ENCODE results near the gene GORASP1. TPM values are rescaled to one million over a fixed set of nuclear protein-coding genes. Genes with fewer than 3 reads are reported as not detected.
"Not testable (repeated sequence)": the region's sequence is repeated elsewhere in the genome, so short reads cannot be mapped to it uniquely, and the experiment has no call there.

The GORASP1 gene
- polyA plus RNA-seq, 3 donors: 23.2 to 105 (median 31.2) TPM

- no peak for TF ChIP-seq CTCF (IDR thresholded peaks at IDR 0.05)
- no peak overlapping the region for H3K4me3 ChIP-seq (replicated peaks in 1 of 3; ENCODE audit: low read depth in 2 of 3, low read length in 3 of 3)
- H3K27ac ChIP-seq (ENCODE audit: low read depth in 1 of 2, low read length in 2 of 2): no peak overlapping the region
- Mint-ChIP-seq H3K27me3 (ENCODE audit: low read depth in 3 of 3) (no peaks in the 10 kb centered on the region), H3K4me1 (peaks cover 4% of the 10 kb centered on the region), H3K27ac (no peak overlapping the region), H3K4me3 (no peak overlapping the region), H3K9me3 (peaks cover 0 to 3% (median 0%) of the 10 kb centered on the region in 7 donors), H3K36me3 (peaks cover 25 to 27% of the 10 kb centered on the region in 2 donors)
- no peaks in the 10 kb centered on the region for H3K27me3 ChIP-seq (ENCODE audit: control insufficient read depth in 2 of 2, insufficient read depth in 2 of 2, low read length in 2 of 2)
- H3K4me1 ChIP-seq (ENCODE audit: control insufficient read depth in 1 of 2, insufficient read depth in 2 of 2, low read length in 2 of 2): no peaks in the 10 kb centered on the region
- peaks cover 41% of the 10 kb centered on the region for H3K79me2 ChIP-seq (ENCODE audit: insufficient read depth, low read length)
- peaks cover 17 to 33% of the 10 kb centered on the region in 2 donors for H3K36me3 ChIP-seq (replicated peaks in 1 of 2; ENCODE audit: control insufficient read depth in 1 of 2, insufficient read depth in 2 of 2, low read length in 2 of 2)
- H2AFZ ChIP-seq (ENCODE audit: insufficient read depth, low read depth, low read length, poor library complexity, severe bottlenecking): no peak overlapping the region
- no peak overlapping the region for H3K4me2 ChIP-seq (replicated peaks; ENCODE audit: extremely low read depth, low read length, poor library complexity, severe bottlenecking)
- no peak overlapping the region for H3K9ac ChIP-seq (ENCODE audit: insufficient read depth, low read length, poor library complexity, severe bottlenecking)
- H3K9me3 ChIP-seq (replicated peaks in 1 of 2; ENCODE audit: control insufficient read depth in 1 of 2, insufficient read depth in 1 of 2, low read length in 2 of 2): no peaks in the 10 kb centered on the region
- H4K20me1 ChIP-seq (ENCODE audit: insufficient read depth, low read length): peaks cover 55% of the 10 kb centered on the region
- WGBS (ENCODE audit: insufficient coverage): 100% methylated on average over 1 of the region's 1 CpG
- intact Hi-C loops (cut with micrococcal nuclease): no loop called here
- no peak for DNase-seq
Observed at GRCh38 chr3:39062180-39062579, 45.2 kb downstream of the GORASP1 start.

- H3K27me3 Mint-ChIP-seq (ENCODE audit: low read depth in 3 of 3); H3K9me3 Mint-ChIP-seq; H2AFZ ChIP-seq (ENCODE audit: insufficient read depth, low read depth, low read length, poor library complexity, severe bottlenecking); DNase-seq; H3K4me2 ChIP-seq (replicated peaks; ENCODE audit: extremely low read depth, low read length, poor library complexity, severe bottlenecking); intact Hi-C loops (cut with micrococcal nuclease); H3K9me3 ChIP-seq (replicated peaks in 1 of 2; ENCODE audit: control insufficient read depth in 1 of 2, insufficient read depth in 1 of 2, low read length in 2 of 2); H3K27ac Mint-ChIP-seq; H3K4me3 ChIP-seq (replicated peaks in 1 of 3; ENCODE audit: low read depth in 2 of 3, low read length in 3 of 3); H3K27ac ChIP-seq (ENCODE audit: low read depth in 1 of 2, low read length in 2 of 2); H3K27me3 ChIP-seq (ENCODE audit: control insufficient read depth in 2 of 2, insufficient read depth in 2 of 2, low read length in 2 of 2); H3K4me1 ChIP-seq (ENCODE audit: control insufficient read depth in 1 of 2, insufficient read depth in 2 of 2, low read length in 2 of 2); H3K9ac ChIP-seq (ENCODE audit: insufficient read depth, low read length, poor library complexity, severe bottlenecking); H3K4me3 Mint-ChIP-seq: not testable (repeated sequence)
- WGBS (ENCODE audit: insufficient coverage): no CpG with 5 or more reads among the region's 2 CpGs
- H4K20me1 ChIP-seq (ENCODE audit: insufficient read depth, low read length): peaks cover 64% of the 10 kb centered on the region
- H3K4me1 Mint-ChIP-seq: peaks cover 11% of the 10 kb centered on the region
- H3K36me3 Mint-ChIP-seq: peaks cover 17% of the 10 kb centered on the region in 2 donors
- H3K36me3 ChIP-seq (replicated peaks in 1 of 2; ENCODE audit: control insufficient read depth in 1 of 2, insufficient read depth in 2 of 2, low read length in 2 of 2): peaks cover 8 to 23% of the 10 kb centered on the region in 2 donors
- H3K79me2 ChIP-seq (ENCODE audit: insufficient read depth, low read length): peaks cover 47% of the 10 kb centered on the region
Observed at GRCh38 chr3:39061228-39061627, 46.2 kb downstream of the GORASP1 start.

Data from CD14-positive monocyte (primary cell).